HCT116 (cell line): ENCODE results near the gene GPC5.

Experiments
- POLR2AphosphoS5 ChIP-seq: IDR thresholded peaks from 2 replicates; pipeline ENCODE4 v1.6.1; 2011; ENCODE audit warnings: mild to moderate bottlenecking, low read depth, low read length, moderate library complexity
- TF ChIP-seq, protein P1 (sequence below), 3 experiments: fragments of 200-600 bp in 1 of 3; sonication (generic) in 1 of 3; IDR thresholded peaks in 2 of 3; conservative IDR thresholded peaks in 1 of 3; 2 replicates each; pipeline ENCODE4 v1.5.1; 2012 to 2017; ENCODE audit warnings: low read depth in 2 of 3, low read length in 2 of 3, antibody characterized with exemption in 1 of 3, borderline replicate concordance in 1 of 3, control low read depth in 1 of 3, mild to moderate bottlenecking in 1 of 3, mixed read lengths in 1 of 3, mixed run types in 1 of 3, moderate library complexity in 1 of 3; ENCODE audit not compliant: insufficient read depth in 1 of 3
- TF ChIP-seq, protein P2 (sequence below): IDR thresholded peaks from 2 replicates; pipeline ENCODE4 v1.6.1; 2012

DNA sequence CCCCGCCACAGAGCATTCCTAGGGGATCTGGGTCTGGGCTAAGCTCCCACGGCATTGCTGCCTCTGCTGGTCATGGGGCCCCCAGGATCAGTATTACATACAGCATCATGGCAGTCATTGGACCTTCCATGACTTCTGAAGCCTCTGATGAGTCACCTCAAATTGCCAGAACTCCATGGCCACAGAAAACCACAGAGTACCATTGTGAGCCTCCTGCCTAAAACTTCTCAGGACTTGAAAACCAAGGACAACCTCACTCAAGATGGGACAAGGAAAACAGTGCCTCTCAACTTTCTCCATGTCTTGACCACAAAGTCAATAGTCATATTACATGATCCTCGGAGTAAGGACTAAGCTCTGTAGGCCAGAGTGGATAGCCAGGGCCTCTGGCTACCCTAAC lies 306.0 kb downstream of the GPC5 start:
- no peak for TF ChIP-seq POLR2AphosphoS5
- TF ChIP-seq, protein P1, sequence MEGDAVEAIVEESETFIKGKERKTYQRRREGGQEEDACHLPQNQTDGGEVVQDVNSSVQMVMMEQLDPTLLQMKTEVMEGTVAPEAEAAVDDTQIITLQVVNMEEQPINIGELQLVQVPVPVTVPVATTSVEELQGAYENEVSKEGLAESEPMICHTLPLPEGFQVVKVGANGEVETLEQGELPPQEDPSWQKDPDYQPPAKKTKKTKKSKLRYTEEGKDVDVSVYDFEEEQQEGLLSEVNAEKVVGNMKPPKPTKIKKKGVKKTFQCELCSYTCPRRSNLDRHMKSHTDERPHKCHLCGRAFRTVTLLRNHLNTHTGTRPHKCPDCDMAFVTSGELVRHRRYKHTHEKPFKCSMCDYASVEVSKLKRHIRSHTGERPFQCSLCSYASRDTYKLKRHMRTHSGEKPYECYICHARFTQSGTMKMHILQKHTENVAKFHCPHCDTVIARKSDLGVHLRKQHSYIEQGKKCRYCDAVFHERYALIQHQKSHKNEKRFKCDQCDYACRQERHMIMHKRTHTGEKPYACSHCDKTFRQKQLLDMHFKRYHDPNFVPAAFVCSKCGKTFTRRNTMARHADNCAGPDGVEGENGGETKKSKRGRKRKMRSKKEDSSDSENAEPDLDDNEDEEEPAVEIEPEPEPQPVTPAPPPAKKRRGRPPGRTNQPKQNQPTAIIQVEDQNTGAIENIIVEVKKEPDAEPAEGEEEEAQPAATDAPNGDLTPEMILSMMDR (IDR thresholded peaks at IDR 0.05 in 2 of 3, conservative IDR thresholded peaks at IDR 0.05 in 1 of 3; ENCODE audit: borderline replicate concordance in 1 of 3, insufficient read depth in 1 of 3, low read depth in 2 of 3, low read length in 2 of 3), result no peak
- TF ChIP-seq, protein P2, sequence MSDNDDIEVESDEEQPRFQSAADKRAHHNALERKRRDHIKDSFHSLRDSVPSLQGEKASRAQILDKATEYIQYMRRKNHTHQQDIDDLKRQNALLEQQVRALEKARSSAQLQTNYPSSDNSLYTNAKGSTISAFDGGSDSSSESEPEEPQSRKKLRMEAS, result no peak
